NCI-H2196 (cell line): Measurements from ENCODE around the gene ERRFI1.
"Not testable (repeated sequence)": the region's sequence is repeated elsewhere in the genome, so short reads cannot be mapped to it uniquely, and the experiment has no call there.

Experiments used
- DNase-seq: peaks from one replicate; lab custom pipeline; 2025; ENCODE audit not compliant: unreplicated experiment; lab: John Stamatoyannopoulos, UW

ERRFI1 gene

GRCh38 chr1:8026153-8026975, at the start of gene ERRFI1:
Gene ERRFI1 (minus strand): TSS chr1:8026309. CDS start chr1:8015619, 10,690 bp downstream.
- peak; percentile 95 for DNase-seq

GRCh38 chr1:8075511-8076051, 49.5 kb upstream of the ERRFI1 start:
- DNase-seq: no peak

DNA sequence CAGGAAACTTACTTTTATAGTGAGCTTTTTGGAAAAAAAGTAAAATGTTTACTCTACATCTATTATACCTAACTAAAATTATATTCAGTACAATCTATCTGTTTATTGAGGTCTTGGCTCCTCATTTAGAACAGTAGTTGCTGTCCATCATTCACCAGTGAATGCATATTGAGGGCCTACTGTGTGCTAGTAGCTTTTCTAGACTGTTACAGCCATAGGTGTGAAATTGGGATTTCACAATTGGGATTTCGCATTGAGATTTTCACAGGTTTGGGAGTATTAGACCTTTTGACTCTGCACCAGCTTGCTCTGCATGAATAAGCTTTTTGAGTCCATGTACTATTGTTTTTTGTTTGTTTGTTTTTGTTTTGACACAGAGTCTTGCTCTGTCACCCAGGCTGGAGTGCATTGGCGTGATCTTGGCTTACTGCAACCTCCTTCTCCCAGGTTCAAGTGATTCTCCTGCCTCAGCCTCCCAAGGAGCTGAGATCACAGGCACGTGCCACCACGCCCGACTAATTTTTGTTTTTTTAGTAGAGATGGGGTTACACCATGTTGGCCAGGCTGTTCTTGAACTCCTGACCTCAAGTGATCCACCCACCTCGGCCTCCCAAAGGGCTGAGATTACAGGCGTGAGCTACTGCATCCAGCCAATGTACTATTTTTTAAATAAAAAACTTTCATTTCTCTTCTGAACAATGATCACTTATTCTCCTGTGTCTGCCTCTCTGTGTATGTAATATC, 47.2 kb upstream of the ERRFI1 start:
- no peak for DNase-seq

- DNase-seq: peak; percentile 79
Observed at GRCh38 chr1:8070381-8070811, 44.3 kb upstream of the ERRFI1 start.

- DNase-seq: not testable (repeated sequence)
Observed at GRCh38 chr1:8069614-8070320, 43.7 kb upstream of the ERRFI1 start.

GRCh38 chr1:8065369-8065768, 39.3 kb upstream of the ERRFI1 start:
- DNase-seq: no peak

DNA sequence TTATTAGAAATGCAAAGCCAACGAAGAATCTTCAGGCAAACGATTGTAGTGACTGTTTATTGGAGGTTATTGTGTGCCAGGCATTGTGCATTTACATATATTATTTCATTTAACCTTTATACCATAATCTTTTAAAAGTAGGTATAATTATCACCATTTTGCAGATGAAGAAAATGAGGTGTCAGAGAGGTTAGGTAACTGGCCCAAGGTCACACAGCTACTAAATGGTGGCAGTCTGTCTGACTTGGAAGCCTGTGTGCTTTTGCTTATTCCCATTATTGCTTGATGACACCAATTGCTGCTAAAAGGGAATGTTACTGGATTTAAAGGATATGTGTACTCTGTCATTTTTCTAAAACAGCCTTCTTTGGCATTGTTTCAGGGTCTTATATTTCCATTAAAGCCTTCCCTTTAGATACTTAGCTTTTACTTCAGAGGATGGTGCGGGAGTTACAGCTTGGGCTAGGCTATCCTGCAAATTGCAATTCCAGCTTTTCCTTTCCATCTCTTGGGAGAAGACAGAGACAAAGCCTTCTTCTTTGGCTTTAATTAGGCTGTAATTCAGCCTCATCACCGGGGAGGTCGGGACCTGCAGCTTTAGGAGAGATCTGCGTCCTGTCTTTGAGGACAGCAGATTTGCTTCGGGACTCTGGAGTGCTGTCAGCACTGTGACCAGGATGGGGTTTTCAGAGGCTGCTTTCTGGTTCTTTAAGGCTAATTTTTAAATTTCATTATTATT, 37.4 kb upstream of the ERRFI1 start:
- DNase-seq: no peak

GRCh38 chr1:8062861-8063260, 36.8 kb upstream of the ERRFI1 start:
- no peak for DNase-seq

DNA sequence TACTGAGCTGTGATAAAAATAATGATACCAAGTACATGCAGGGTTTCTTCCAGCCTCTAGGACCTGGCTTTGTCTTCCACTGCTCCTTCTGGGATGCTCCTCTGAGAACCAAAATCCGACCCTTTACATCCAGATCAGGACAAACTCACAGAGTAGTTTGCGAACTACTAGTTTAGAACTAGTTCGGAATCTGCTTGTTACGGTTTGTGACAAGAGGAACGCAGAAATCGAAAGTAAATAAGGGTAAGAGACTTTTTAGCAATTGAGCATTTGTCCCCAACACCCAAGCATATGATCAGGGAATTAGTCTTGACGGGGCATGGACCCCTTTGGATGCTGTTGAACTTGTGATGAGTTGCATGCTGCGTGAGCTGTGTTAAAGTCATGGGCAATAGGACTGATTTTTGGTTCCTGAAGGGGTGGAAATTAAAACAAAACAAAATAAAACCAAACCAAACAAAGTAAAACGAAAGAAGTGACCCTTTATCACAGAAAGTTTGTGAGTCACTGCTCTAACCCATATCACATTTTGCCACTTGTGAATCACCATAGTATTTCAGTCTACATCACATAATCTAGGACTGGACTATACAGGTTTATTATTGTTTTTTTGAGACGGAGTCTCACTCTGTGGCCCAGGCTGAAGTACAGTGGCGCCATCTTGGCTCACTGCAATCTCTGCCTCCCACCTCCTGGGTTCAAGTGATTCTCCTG, 35.7 kb upstream of the ERRFI1 start:
- DNase-seq: no peak

GRCh38 chr1:8061210-8061609, 35.1 kb upstream of the ERRFI1 start:
- DNase-seq: no peak

- DNase-seq: no peak
Observed at GRCh38 chr1:8059161-8059622, 33.1 kb upstream of the ERRFI1 start.

DNA sequence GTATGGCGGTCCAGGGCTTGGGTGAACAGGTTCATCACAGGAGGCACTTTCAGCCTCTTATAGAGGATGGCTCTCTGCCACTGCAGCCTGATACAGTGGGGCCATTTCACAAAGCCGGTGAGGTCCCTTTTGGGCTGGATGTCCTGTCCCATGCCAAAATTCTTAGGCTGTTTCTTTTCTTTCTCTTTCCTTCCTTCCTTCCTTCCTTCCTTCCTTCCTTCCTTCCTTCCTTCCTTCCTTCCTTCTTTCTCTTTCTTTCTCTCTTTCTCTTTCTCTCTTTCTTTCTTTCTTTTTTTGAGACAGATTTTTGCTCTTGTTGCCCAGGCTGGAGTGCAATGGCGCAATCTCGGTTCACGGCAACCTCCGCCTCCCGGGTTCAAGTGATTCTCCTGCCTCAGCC, 31.7 kb upstream of the ERRFI1 start:
- DNase-seq: not testable (repeated sequence)

- DNase-seq: no peak
Observed at GRCh38 chr1:8055973-8056372, 29.9 kb upstream of the ERRFI1 start.

DNA sequence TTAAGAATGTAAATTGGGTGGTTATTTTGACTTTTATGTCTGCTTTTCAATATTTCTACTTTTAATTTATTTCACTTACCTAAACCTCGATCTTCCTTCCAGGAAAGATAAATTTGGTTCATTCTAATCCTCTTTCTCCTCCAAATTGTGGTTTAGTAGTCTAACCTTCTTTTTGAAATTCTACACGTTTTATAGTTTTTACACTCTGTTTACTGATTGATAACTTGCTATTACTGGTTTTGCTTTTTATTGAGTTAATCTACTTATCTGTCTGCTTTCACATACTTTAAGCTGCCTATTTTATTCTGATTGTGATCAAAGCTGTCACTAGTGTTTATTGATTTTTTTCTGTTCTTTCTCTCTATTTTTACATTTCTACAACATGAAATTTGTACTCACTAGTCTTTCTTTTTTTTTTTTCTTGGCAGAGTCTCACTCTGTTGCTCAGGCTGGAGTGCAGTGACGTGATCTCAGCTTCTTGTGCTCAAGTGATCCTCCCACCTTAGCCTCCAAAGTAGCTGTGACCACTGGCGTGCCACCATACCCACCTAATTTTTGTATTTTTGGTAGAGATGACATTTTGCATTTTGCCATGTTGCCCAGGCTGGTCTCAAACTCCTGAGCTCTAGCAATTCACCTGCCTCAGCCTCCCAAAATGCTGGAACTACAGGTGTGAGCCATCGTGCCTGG, 27.9 kb upstream of the ERRFI1 start:
- DNase-seq: no peak

DNA sequence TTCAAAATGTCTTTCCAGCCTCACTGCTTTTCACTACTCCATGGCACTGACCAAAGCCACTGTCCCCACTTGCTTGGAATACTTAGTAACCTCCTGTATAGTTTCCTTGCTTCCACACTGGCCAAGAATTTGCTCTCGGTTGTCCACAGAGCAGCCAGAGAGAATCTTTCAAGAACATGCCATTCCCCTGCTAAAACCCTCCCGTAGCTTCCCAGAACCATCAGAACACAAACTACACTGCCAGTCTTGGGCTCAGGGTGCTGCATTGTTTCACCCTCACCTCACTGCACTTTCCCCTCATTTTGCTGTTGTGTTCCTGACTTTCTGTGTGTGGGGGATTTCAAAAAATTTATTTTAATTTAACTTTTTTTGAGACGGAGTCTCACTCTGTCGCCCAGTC, 25.5 kb upstream of the ERRFI1 start:
- no peak for DNase-seq

DNA sequence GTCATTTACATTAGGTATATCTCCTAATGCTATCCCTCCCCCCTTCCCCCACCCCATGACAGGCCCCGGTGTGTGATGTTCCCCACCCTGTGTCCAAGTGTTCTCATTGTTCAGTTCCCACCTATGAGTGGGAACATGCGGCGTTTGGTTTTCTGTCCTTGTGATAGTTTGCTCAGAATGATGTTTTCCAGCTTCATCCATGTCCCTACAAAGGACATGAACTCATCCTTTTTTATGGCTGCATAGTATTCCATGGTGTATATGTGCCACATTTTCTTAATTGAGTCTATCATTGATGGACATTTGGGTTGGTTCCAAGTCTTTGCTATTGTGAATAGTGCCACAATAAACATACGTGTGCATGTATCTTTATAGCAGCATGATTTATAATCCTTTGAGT, 23.1 kb upstream of the ERRFI1 start:
- DNase-seq: not testable (repeated sequence)

DNA sequence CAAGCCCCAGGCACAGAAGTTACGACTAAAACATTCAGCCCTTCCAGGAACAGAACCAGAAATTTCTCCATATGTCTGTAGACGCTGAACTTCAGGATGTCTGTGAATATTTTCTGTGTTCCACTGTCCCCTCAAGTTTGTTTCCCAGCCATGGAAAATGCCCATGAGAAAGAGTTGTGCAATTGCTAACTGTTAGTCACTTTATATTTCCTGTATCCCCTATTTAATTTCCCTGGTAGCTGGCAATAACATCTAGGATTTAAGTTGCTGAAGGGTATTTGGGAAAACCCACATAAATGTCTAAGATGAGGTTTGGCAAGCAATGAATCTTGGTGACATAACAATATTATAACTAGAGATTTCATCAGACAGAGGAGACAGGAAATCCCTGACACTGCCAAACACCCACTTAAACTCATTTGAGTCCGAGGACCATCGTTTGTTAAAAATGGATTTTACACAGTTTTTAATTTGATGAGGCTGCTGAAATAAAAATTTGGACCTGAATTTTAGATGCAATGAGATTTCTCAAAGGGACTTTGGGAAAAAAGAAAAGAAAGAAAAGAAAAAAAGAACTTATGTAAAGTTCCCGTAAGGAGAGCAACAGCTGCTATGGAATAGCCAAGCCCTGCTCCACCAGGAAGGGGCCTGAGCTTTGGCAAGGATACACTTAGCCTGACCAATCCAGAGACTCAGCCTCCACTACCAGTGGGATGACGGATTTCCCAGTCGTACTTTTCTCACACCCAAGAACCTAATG, 21.8 kb upstream of the ERRFI1 start:
- no peak for DNase-seq

DNA sequence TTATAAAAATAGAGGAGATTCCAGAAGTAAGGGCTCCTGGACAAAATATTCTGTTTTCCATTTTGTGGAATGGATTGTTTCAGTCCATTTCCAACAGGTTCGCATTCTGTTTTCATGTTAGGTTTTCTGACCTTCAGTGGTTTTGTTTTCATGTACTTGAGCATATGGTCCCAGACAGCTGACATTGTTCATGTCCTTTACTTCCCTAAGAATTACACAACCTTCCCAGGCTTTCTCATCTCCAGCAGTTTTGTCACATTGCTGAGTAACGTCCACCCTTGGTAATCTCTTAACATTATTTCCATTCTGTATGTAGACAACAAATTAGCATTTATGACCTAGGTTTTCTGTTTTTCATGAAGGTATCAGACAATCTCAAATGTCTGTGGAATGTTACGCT, 21.0 kb upstream of the ERRFI1 start:
- no peak for DNase-seq

DNA sequence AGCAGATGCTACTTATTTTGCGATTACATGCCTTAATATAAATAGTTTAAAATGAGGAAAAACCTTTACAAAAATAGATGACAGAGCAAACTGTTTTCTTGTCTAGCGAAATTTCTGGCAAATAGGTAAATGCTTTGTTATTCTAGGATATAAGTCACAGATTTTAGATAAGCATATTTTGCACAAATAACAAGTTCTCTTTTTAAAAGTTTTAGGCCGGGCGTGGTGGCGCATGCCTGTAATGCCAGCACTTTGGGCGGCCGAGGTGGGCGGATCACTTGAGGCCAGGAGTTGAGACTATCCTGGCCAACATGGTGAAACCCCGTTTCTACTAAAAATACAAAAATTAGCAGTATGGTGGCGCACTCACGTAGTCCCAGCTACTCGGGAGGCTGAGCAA, 20.3 kb upstream of the ERRFI1 start:
- DNase-seq: no peak
